BJ (cell line): Measurements from ENCODE around the gene NF2. TPM values are rescaled to one million over a fixed set of nuclear protein-coding genes. Genes with fewer than 3 reads are reported as not detected.

ENCODE experiments used
- CTCF ChIA-PET: fragments of 350-600 bp; formaldehyde crosslinking; extraction: SDS; loops from one replicate; lab custom pipeline; 2021; ENCODE audit warnings: antibody characterized with exemption, inconsistent platforms; lab: Yijun Ruan, JAX
- POLR2A ChIA-PET: fragments of 300-600 bp; sonication (Branson Sonifier 250); formaldehyde crosslinking; extraction: SDS; loops from one replicate; lab custom pipeline; 2021; ENCODE audit warnings: antibody characterized with exemption; lab: Charles Lee
- DNase-seq: peaks from one replicate; pipeline ENCODE4 v3.0.0-alpha.2; 2011; ENCODE audit warnings: low read depth
- H3K27me3 ChIP-seq: 2 replicates; pipeline ENCODE4 v1.6.0; 2011; ENCODE audit warnings: low read length; ENCODE audit not compliant: control insufficient read depth, insufficient read depth
- H3K36me3 ChIP-seq: 2 replicates; pipeline ENCODE4 v1.5.1; 2011; ENCODE audit warnings: low read length; ENCODE audit not compliant: control insufficient read depth, insufficient read depth
- H3K4me3 ChIP-seq: 2 replicates; pipeline ENCODE4 v1.5.1; 2011; ENCODE audit warnings: low read depth, mild to moderate bottlenecking, control low read depth, low read length
- polyA plus RNA-seq: library from polyadenylated mRNA; depleted of rRNA; stranded (reverse); fragments of >200 nt; gene quantifications from 2 replicates; pipeline ENCODE4 v1.2.3, GENCODE V29; 2011
- TF ChIP-seq, protein P1 (sequence below): IDR thresholded peaks from 2 replicates; pipeline ENCODE4 v1.5.1; 2011; ENCODE audit warnings: low read depth, mild to moderate bottlenecking, control low read depth, inconsistent platforms, low read length, moderate library complexity; ENCODE audit not compliant: insufficient read depth

NF2 gene
- polyA plus RNA-seq, 1 experiment: 36.0 TPM

DNA sequence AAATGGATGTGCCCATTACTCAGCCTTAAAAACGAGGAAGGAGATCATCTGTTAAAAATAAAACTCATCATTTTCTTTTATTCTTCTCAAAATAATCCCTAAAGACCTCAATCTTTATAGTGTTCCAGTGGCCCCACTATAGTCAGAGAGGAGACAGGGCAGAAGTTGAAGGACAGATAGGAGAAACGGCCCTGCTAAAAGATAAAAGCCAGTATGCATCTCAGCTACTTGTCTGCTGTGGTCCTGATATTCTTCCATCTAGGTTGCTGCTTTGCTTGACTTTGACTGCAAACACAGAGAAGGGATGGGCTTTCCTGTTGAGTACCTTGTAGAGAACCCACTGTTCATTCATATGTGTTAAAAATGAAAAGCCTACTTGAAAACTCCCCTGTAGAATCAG is 31.4 kb downstream of the NF2 start:
- H3K4me3 ChIP-seq: no peak overlapping the region
- no peaks in the 10 kb centered on the region for H3K27me3 ChIP-seq
- no peak for DNase-seq
- ChIA-PET CTCF (interaction anchor here (0.6 to 3.4 kb wide), 9 partner anchors 8 to 454 kb away, joined by 3 to 23 read pairs (median 4); no protein-coding TSS in a partner anchor), POLR2A (no interaction called here)
- TF ChIP-seq, protein P1, sequence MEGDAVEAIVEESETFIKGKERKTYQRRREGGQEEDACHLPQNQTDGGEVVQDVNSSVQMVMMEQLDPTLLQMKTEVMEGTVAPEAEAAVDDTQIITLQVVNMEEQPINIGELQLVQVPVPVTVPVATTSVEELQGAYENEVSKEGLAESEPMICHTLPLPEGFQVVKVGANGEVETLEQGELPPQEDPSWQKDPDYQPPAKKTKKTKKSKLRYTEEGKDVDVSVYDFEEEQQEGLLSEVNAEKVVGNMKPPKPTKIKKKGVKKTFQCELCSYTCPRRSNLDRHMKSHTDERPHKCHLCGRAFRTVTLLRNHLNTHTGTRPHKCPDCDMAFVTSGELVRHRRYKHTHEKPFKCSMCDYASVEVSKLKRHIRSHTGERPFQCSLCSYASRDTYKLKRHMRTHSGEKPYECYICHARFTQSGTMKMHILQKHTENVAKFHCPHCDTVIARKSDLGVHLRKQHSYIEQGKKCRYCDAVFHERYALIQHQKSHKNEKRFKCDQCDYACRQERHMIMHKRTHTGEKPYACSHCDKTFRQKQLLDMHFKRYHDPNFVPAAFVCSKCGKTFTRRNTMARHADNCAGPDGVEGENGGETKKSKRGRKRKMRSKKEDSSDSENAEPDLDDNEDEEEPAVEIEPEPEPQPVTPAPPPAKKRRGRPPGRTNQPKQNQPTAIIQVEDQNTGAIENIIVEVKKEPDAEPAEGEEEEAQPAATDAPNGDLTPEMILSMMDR: no peak
- H3K36me3 ChIP-seq: no peaks in the 10 kb centered on the region

DNA sequence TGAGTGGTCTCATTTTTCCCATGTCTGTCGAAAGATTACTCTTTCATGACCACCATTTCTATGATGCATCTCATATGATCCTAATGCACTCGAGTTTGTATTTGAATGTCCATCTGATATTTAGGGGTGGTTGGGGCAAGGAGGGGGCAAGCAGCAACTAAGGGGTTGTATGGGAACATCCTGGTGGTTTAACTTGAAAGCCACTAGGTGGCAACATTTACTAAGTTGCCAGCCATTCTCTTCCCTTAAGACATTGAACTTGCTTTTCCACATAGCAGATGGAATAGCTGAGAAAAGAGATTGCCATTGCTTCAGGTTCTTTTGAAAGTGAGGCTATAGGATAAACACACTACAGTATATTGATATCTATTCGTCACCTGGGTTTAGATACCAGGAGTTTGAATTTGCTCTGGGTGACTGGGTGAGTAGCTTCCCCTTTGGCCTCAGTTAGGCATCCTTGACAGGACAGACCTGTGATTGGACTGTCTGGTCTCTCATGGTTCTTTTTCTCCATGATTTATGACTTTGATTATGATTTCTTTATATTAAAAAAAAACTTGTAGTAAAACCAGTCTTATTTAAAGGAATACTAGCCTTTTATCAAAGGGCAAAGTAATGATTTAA is 32.4 kb downstream of the NF2 start:
- ChIA-PET CTCF (interaction anchor here (0.6 to 3.4 kb wide), 32 partner anchors 10 to 714 kb away, joined by 3 to 26 read pairs (median 4); no protein-coding TSS in a partner anchor), POLR2A (no interaction called here)
- H3K4me3 ChIP-seq: no peak overlapping the region
- no peaks in the 10 kb centered on the region for H3K36me3 ChIP-seq
- TF ChIP-seq, protein P1: peak; percentile 75
- no peaks in the 10 kb centered on the region for H3K27me3 ChIP-seq
- no peak for DNase-seq

DNA sequence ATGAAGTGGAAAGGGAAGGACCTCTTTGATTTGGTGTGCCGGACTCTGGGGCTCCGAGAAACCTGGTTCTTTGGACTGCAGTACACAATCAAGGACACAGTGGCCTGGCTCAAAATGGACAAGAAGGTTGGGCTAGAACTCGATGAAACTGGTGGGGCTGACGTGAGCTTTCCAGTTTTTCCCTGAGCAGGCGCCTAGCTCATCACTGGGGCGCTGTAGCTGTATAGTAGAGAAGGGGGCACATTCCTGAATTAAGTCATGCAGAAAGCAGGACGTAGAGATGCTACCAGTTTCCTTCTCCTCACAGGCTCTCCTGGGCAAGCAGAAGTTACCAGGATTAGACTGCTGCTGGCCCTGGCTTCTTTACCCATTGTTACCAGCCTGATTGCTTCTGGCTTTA is 33.3 kb downstream of the NF2 start:
- DNase-seq: no peak
- Histone ChIP-seq H3K4me3 (no peak overlapping the region), H3K27me3 (no peaks in the 10 kb centered on the region), H3K36me3 (no peaks in the 10 kb centered on the region)
- ChIA-PET POLR2A (no interaction called here), CTCF (interaction anchor here (0.6 to 3.4 kb wide), 18 partner anchors 11 to 713 kb away, joined by 3 to 26 read pairs (median 4); no protein-coding TSS in a partner anchor)
- TF ChIP-seq, protein P1: no peak

DNA sequence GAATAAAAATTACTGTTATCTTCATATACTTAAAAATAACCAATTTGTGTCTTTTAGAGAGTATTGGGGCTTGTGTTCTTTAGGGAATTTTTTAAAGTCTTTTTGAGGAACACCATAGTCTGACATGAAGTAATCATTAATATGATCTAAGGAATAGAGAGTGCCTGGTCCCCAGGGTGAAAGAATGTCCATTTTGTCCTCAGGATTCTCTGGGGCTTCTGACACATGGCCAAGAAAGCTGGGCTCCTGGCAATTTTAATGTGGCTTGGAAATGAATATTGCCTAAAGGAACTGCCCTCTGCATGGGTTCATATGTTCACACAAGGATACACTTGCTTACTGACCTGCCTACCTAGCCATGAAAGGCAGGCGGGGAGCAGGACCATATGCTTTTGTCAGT is 33.7 kb downstream of the NF2 start:
- Histone ChIP-seq H3K27me3 (no peaks in the 10 kb centered on the region), H3K4me3 (no peak overlapping the region), H3K36me3 (peaks cover under 1% of the 10 kb centered on the region; the same call in 1 of the 2 replicates)
- DNase-seq: no peak
- POLR2A ChIA-PET: no interaction called here
- TF ChIP-seq, protein P1: no peak
- CTCF ChIA-PET: interaction anchor here (1.0 to 3.4 kb wide), 4 partner anchors 10 to 452 kb away, joined by 3 to 26 read pairs (median 13); partner anchors contain the start of gene ZMAT5

DNA sequence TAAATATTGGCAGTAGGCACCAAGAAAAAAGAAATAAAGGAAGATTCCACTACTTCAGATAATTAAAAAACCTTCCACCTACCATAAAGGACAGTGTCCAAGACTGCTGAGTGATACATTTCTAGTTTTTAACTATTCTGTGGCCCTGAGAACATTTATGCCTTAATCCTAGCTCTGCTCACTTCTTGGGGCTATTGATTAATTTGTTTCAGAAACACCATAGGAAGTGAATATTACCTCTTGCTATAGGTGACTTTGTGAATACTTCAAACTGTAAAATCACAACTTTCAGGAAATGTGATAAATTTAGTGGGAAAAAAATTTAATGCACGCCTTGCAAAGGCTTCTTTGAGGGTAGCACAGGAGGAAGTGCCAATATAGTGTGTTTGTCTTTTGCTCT is 35.2 kb downstream of the NF2 start:
- Histone ChIP-seq H3K36me3 (peaks cover 2% of the 10 kb centered on the region; the same call in 1 of the 2 replicates), H3K4me3 (no peak overlapping the region), H3K27me3 (no peaks in the 10 kb centered on the region)
- ChIA-PET POLR2A (no interaction called here), CTCF (interaction anchor here (0.7 to 3.4 kb wide), 4 partner anchors 12 to 51 kb away, joined by 3 to 26 read pairs (median 4); no protein-coding TSS in a partner anchor)
- TF ChIP-seq, protein P1: no peak
- no peak for DNase-seq
